ENCODE data around the gene UQCR10. TPM values are rescaled to one million over a fixed set of nuclear protein-coding genes. Genes with fewer than 3 reads are reported as not detected.
A peak's percentile ranks its signal among the peaks of the same experiment; 100 is the strongest.

Gene UQCR10
- total RNA-seq, 3 donors from 2014 or later = 61.2 to 74.1 (median 68.3) TPM

- TF ChIP-seq POLR2A (IDR thresholded peaks at IDR 0.05) (no peak), POLR2AphosphoS5 (IDR thresholded peaks at IDR 0.05) (no peak)
- TF ChIP-seq, protein P1, sequence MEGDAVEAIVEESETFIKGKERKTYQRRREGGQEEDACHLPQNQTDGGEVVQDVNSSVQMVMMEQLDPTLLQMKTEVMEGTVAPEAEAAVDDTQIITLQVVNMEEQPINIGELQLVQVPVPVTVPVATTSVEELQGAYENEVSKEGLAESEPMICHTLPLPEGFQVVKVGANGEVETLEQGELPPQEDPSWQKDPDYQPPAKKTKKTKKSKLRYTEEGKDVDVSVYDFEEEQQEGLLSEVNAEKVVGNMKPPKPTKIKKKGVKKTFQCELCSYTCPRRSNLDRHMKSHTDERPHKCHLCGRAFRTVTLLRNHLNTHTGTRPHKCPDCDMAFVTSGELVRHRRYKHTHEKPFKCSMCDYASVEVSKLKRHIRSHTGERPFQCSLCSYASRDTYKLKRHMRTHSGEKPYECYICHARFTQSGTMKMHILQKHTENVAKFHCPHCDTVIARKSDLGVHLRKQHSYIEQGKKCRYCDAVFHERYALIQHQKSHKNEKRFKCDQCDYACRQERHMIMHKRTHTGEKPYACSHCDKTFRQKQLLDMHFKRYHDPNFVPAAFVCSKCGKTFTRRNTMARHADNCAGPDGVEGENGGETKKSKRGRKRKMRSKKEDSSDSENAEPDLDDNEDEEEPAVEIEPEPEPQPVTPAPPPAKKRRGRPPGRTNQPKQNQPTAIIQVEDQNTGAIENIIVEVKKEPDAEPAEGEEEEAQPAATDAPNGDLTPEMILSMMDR (IDR thresholded peaks at IDR 0.05) = no peak
- H3K4me1 ChIP-seq = peaks cover 14% of the 10 kb centered on the region in 2 donors
- H3K4me3 ChIP-seq = peak overlapping the region in 1 of 3 donors; percentile 38
- no peak for DNase-seq (ENCODE audit: low spot score in 2 of 2)
- H3K27ac ChIP-seq = peak overlapping the region; percentile 84 to 86
- H3K27me3 ChIP-seq = no peaks in the 10 kb centered on the region
- H3K36me3 ChIP-seq = peaks cover 2% of the 10 kb centered on the region
- no peaks in the 10 kb centered on the region for H3K9me3 ChIP-seq
- intact Hi-C loops (cut with DNase I; ENCODE audit: low total_unique reads) = no loop called here
Measured at GRCh38 chr22:29798318-29798717, 31.1 kb downstream of the UQCR10 start.

DNA sequence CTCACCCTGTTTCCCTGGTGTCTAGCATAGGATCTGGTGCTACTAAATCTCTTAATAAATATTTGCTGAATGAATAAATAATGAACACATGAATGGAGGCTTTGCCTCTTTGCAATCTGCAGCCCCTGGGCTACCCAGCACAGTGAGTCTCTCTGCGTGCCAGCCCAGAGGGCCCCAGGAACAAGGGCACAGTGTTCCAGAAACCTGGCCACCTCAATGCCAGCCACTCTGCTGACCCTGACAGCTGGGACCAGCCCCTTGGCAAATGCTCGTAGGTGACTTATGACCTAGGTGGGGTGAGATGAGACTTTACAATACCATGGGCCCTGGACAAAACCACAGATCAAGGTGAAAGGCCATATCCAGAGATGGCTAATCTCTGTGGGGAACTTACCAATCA is 31.6 kb downstream of the UQCR10 start:
- H3K36me3 ChIP-seq = no peaks in the 10 kb centered on the region
- TF ChIP-seq POLR2AphosphoS5 (IDR thresholded peaks at IDR 0.05) = no peak
- intact Hi-C loops (cut with DNase I; ENCODE audit: low total_unique reads) = no loop called here
- H3K9me3 ChIP-seq = no peaks in the 10 kb centered on the region
- H3K27me3 ChIP-seq = no peaks in the 10 kb centered on the region
- peak overlapping the region; percentile 84 to 86 for H3K27ac ChIP-seq
- peaks cover 14% of the 10 kb centered on the region in 2 donors for H3K4me1 ChIP-seq
- peak overlapping the region in 1 of 3 donors; percentile 38 for H3K4me3 ChIP-seq
- no peak for DNase-seq (ENCODE audit: low spot score in 2 of 2)

- Histone ChIP-seq H3K9me3 (no peaks in the 10 kb centered on the region), H3K27me3 (no peaks in the 10 kb centered on the region), H3K4me3 (peak overlapping the region in 1 of 3 donors; percentile 38), H3K27ac (peak overlapping the region; percentile 84 to 86), H3K36me3 (no peaks in the 10 kb centered on the region), H3K4me1 (peaks cover 14% of the 10 kb centered on the region in 2 donors)
- DNase-seq (ENCODE audit: low spot score in 2 of 2) = peak; percentile 94 to 96
- intact Hi-C loops (cut with DNase I; ENCODE audit: low total_unique reads) = no loop called here
- TF ChIP-seq, protein P1 (IDR thresholded peaks at IDR 0.05) = peak in 2 of 3 donors; percentile 43 to 54
- TF ChIP-seq POLR2AphosphoS5 (IDR thresholded peaks at IDR 0.05) = peak; percentile 81 to 91 (median 87)
- no peak for TF ChIP-seq POLR2A (IDR thresholded peaks at IDR 0.05)
Measured at GRCh38 chr22:29799217-29799680, 32.1 kb downstream of the UQCR10 start.

DNA sequence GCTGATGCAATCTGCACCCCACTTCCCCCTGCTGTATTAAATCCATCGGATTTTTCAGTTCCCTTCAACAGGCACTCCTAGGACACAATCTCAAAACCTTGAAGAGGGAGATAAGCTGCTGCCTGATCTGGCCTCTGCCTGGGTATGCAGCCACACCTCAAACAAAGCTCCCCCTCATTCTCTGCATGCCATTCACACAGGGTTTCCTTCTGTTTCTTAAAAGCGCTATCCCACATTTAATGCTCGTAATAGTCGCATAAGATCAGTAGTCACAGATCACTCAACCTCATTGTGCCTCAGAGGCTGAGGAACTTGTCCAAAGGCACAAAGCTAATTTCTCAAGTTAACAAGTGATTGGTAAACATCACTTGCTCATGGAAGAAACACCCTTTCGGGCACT is 34.0 kb downstream of the UQCR10 start:
- DNase-seq (ENCODE audit: low spot score in 2 of 2) = no peak
- no peaks in the 10 kb centered on the region for H3K9me3 ChIP-seq
- intact Hi-C loops (cut with DNase I; ENCODE audit: low total_unique reads) = no loop called here
- H3K4me1 ChIP-seq = peaks cover 14% of the 10 kb centered on the region in 2 donors
- H3K27me3 ChIP-seq = no peaks in the 10 kb centered on the region
- peak overlapping the region; percentile 8 to 86 for H3K27ac ChIP-seq
- TF ChIP-seq, protein P1 (IDR thresholded peaks at IDR 0.05) = no peak
- TF ChIP-seq POLR2A (IDR thresholded peaks at IDR 0.05) (no peak), POLR2AphosphoS5 (IDR thresholded peaks at IDR 0.05) (no peak)
- no peak overlapping the region for H3K4me3 ChIP-seq
- no peaks in the 10 kb centered on the region for H3K36me3 ChIP-seq

DNA sequence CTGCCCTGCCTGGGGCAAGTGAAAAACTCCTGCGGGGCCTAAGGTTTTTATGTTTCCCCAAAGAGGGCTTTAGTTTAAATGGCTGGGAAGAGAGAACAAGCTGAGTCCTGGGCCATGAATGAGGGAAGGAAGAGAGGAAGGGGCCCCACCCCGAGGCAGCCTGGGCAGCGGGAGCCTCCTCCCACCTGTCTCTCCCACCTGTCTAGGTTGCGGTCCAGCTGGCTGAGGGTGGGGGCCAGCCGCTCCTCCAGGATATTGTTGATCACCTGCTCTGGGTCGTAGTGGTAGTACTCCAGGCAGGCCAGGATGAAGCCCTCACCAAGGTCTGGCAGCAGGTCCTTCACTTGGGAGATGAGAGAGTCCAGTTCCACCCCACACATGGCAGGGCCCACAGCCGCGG is 34.6 kb downstream of the UQCR10 start:
- Histone ChIP-seq H3K4me1 (peaks cover 8 to 14% of the 10 kb centered on the region in 2 donors), H3K36me3 (no peaks in the 10 kb centered on the region), H3K27ac (peak overlapping the region; percentile 8 to 86), H3K27me3 (no peaks in the 10 kb centered on the region), H3K4me3 (no peak overlapping the region), H3K9me3 (no peaks in the 10 kb centered on the region)
- DNase-seq (ENCODE audit: low spot score in 2 of 2) = no peak
- intact Hi-C loops (cut with DNase I; ENCODE audit: low total_unique reads) = no loop called here
- TF ChIP-seq POLR2AphosphoS5 (IDR thresholded peaks at IDR 0.05) (no peak), POLR2A (IDR thresholded peaks at IDR 0.05) (no peak)
- TF ChIP-seq, protein P1 (IDR thresholded peaks at IDR 0.05) = no peak
